NCI-H1417 (cell line): ENCODE results near the gene PNPLA2.

Experiments used
- DNase-seq, 3 experiments: peaks; one replicate each; lab custom pipeline; 2025; lab: John Stamatoyannopoulos, UW

The PNPLA2 gene

GRCh38 chr11:830295-831117, 11.8 kb downstream of the PNPLA2 start:
- DNase-seq: peak; percentile 81 to 92 (median 82)

GRCh38 chr11:831118-831864, 12.6 kb downstream of the PNPLA2 start:
- peak in 2 of 3 experiments; percentile 47 to 60 for DNase-seq

GRCh38 chr11:831961-832528, 13.3 kb downstream of the PNPLA2 start:
- no peak for DNase-seq

GRCh38 chr11:832529-833113, 13.9 kb downstream of the PNPLA2 start, which contains the start of gene CD151:
Gene CD151 (plus strand): TSS chr11:832952. CDS start chr11:836070, 3,118 bp downstream.
- peak; percentile 54 to 67 (median 57) for DNase-seq

GRCh38 chr11:833114-833791, 14.5 kb downstream of the PNPLA2 start:
- DNase-seq: peak; percentile 41 to 58 (median 55)

GRCh38 chr11:833849-834311, 15.2 kb downstream of the PNPLA2 start:
- DNase-seq: no peak

- no peak for DNase-seq
These were observed 15.9 kb downstream of the PNPLA2 start for GRCh38 chr11:834371-835316.

GRCh38 chr11:836274-836673, 17.6 kb downstream of the PNPLA2 start:
- DNase-seq: no peak

- DNase-seq: no peak
These were observed 18.0 kb downstream of the PNPLA2 start for GRCh38 chr11:836700-837099.

GRCh38 chr11:837189-837989, 18.7 kb downstream of the PNPLA2 start:
- no peak for DNase-seq

- no peak for DNase-seq
These were observed 19.2 kb downstream of the PNPLA2 start for GRCh38 chr11:837990-838307.

GRCh38 chr11:838441-839279, 19.9 kb downstream of the PNPLA2 start:
- DNase-seq: no peak

- DNase-seq: no peak
These were observed 20.5 kb downstream of the PNPLA2 start for GRCh38 chr11:839280-839623.

GRCh38 chr11:839875-840617, 21.3 kb downstream of the PNPLA2 start:
- no peak for DNase-seq

- DNase-seq: peak in 1 of 3 experiments; percentile 62
These were observed 23.3 kb downstream of the PNPLA2 start for GRCh38 chr11:841981-842369.

GRCh38 chr11:842370-843002, 23.8 kb downstream of the PNPLA2 start, which contains the start of the genes POLR2L and TSPAN4:
Gene POLR2L (minus strand): TSS chr11:842529. CDS start chr11:842508, 21 bp downstream.
Gene TSPAN4 (plus strand): TSS chr11:842852. CDS start chr11:850305, 7,453 bp downstream.
- peak; percentile 90 to 94 (median 92) for DNase-seq

GRCh38 chr11:843086-843734, 24.5 kb downstream of the PNPLA2 start:
- peak in 2 of 3 experiments; percentile 40 to 57 for DNase-seq
